SU-DHL-6 (cell line): ENCODE data around the gene LSS.
A peak's percentile ranks its signal among the peaks of the same experiment; 100 is the strongest.

Experiments used
- H2AFZ ChIP-seq: fragments of 200-600 bp; sonication (generic); 2 replicates; pipeline ENCODE4 v1.6.1; 2014; ENCODE audit warnings: low read depth, mild to moderate bottlenecking, moderate library complexity, mixed read lengths, antibody characterized with exemption, low read length; ENCODE audit not compliant: severe bottlenecking
- H3F3A ChIP-seq: fragments of 200-600 bp; shearing (Covaris generic); 2 replicates; pipeline ENCODE4 v1.6.0; 2016; ENCODE audit warnings: antibody characterized with exemption, mild to moderate bottlenecking; ENCODE audit not compliant: insufficient read depth
- H3K27ac ChIP-seq: fragments of 200-600 bp; sonication (generic); 2 replicates; pipeline ENCODE4 v1.5.1; 2016; ENCODE audit warnings: low read depth, mild to moderate bottlenecking, low read length, moderate library complexity, mixed read lengths
- H3K27me3 ChIP-seq: fragments of 200-600 bp; sonication (generic), shearing (Covaris generic); 2 replicates; pipeline ENCODE4 v1.6.0; 2014; ENCODE audit warnings: mild to moderate bottlenecking, low read length
- H3K36me3 ChIP-seq: fragments of 200-600 bp; sonication (generic); 2 replicates; pipeline ENCODE4 v1.6.1; 2014; ENCODE audit warnings: mild to moderate bottlenecking, low read length, mixed read lengths
- H3K4me2 ChIP-seq: fragments of 300-600, 200-600 bp; shearing (Covaris generic), sonication (generic); 2 replicates; pipeline ENCODE4 v1.6.0; 2014; ENCODE audit warnings: low read length, low read depth, mild to moderate bottlenecking; ENCODE audit not compliant: poor library complexity, severe bottlenecking
- H3K4me3 ChIP-seq: fragments of 200-600 bp; sonication (generic); 2 replicates; pipeline ENCODE4 v1.5.1; 2014; ENCODE audit warnings: antibody characterized with exemption, low read length, mild to moderate bottlenecking, mixed read lengths; ENCODE audit not compliant: insufficient read depth, poor library complexity, severe bottlenecking
- H3K79me2 ChIP-seq: fragments of 200-600 bp; sonication (generic); 2 replicates; pipeline ENCODE4 v1.6.1; 2014; ENCODE audit warnings: mild to moderate bottlenecking, low read length, moderate library complexity; ENCODE audit not compliant: insufficient read depth
- H3K9ac ChIP-seq: fragments of 200-600 bp; sonication (generic); 2 replicates; pipeline ENCODE4 v1.7.0; 2014; ENCODE audit warnings: mild to moderate bottlenecking, low read length
- H3K9me2 ChIP-seq: fragments of 200-600 bp; sonication (generic); replicated peaks from 2 replicates; pipeline ENCODE4 v1.6.1; 2014; ENCODE audit warnings: low read length; ENCODE audit not compliant: insufficient read depth
- H3K9me3 ChIP-seq: fragments of 200-600 bp; sonication (generic); 2 replicates; pipeline ENCODE4 v1.6.1; 2014; ENCODE audit warnings: low read length, mixed read lengths; ENCODE audit not compliant: insufficient read depth
- H4K20me1 ChIP-seq: fragments of 200-600 bp; sonication (generic); 2 replicates; pipeline ENCODE4 v1.6.1; 2014; ENCODE audit warnings: low read depth, mild to moderate bottlenecking, antibody characterized with exemption, low read length, moderate library complexity, mixed read lengths
- EZH2phosphoT487 ChIP-seq: fragments of 200-600 bp; sonication (generic), shearing (Covaris generic); conservative IDR thresholded peaks from 2 replicates; pipeline ENCODE4 v1.6.1; 2018; ENCODE audit warnings: mild to moderate bottlenecking, antibody characterized with exemption, low read length, moderate library complexity, mixed read lengths
- TF ChIP-seq, protein P1 (sequence below): fragments of 200-600 bp; sonication (generic); IDR thresholded peaks from one replicate; pipeline ENCODE4 v1.5.1; 2017; ENCODE audit warnings: antibody characterized with exemption, mild to moderate bottlenecking, low read length, moderate library complexity; ENCODE audit not compliant: insufficient read depth, poor library complexity, severe bottlenecking

LSS gene

DNA sequence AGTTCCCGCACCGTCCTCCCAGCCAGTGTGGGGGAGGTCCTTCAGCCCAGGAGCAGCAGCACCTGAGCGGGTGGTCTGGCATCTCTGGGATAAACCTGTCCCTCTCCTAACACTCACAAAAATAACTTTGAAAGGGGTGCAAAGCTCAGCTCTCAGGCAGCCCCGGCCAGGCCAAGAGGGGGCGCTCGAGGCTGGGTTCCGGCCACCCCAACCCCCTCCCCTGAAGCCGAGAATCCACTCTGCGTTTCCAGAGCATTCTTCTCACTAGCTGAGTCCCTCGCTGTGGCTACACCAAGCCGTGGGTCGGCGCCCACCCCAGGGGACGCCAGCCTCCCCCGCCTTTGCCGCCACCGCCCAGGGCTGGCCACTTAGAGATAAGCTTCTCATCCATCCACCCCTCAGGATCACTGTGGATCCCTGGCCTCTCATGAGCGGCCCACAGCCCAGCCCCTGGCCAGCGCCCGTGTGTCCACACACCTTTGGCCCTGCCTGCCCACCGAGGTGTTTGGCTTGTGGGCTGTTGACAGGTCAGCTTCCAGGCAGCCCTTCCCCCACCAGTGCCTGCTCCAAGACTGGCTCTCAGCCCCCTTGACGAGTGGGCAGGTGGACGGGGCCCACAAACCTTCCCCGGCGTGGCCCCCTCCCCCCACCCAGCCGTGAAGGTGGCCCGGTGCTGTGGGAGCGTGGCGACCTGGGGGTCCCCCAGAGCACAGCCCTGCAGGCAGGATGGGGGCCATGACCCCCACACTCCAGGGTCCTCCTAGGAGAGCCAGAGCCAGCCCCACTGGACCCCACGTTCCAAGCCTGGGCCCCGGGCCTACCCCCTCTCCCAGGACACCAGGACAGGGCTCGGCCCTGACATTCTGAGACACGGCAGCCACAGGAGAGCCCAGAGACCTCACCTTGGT lies 75.1 kb downstream of the LSS start:
- Histone ChIP-seq H3K27ac (no peak overlapping the region), H3K9me3 (no peaks in the 10 kb centered on the region), H3K9me2 (no peaks in the 10 kb centered on the region), H4K20me1 (no peaks in the 10 kb centered on the region), H3K27me3 (no peaks in the 10 kb centered on the region), H3K9ac (no peak overlapping the region), H2AFZ (no peak overlapping the region), H3K4me3 (no peak overlapping the region), H3F3A (no peaks in the 10 kb centered on the region), H3K36me3 (no peaks in the 10 kb centered on the region), H3K4me2 (no peak overlapping the region), H3K79me2 (no peaks in the 10 kb centered on the region)
- TF ChIP-seq, protein P1, sequence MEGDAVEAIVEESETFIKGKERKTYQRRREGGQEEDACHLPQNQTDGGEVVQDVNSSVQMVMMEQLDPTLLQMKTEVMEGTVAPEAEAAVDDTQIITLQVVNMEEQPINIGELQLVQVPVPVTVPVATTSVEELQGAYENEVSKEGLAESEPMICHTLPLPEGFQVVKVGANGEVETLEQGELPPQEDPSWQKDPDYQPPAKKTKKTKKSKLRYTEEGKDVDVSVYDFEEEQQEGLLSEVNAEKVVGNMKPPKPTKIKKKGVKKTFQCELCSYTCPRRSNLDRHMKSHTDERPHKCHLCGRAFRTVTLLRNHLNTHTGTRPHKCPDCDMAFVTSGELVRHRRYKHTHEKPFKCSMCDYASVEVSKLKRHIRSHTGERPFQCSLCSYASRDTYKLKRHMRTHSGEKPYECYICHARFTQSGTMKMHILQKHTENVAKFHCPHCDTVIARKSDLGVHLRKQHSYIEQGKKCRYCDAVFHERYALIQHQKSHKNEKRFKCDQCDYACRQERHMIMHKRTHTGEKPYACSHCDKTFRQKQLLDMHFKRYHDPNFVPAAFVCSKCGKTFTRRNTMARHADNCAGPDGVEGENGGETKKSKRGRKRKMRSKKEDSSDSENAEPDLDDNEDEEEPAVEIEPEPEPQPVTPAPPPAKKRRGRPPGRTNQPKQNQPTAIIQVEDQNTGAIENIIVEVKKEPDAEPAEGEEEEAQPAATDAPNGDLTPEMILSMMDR = peak; percentile 39
- TF ChIP-seq EZH2phosphoT487 = no peak

- Histone ChIP-seq H3K36me3 (no peaks in the 10 kb centered on the region), H3K4me3 (no peak overlapping the region), H3F3A (no peaks in the 10 kb centered on the region), H4K20me1 (no peaks in the 10 kb centered on the region), H3K79me2 (no peaks in the 10 kb centered on the region), H3K4me2 (no peak overlapping the region), H2AFZ (no peak overlapping the region), H3K27ac (no peak overlapping the region), H3K9ac (no peak overlapping the region), H3K9me2 (no peaks in the 10 kb centered on the region), H3K27me3 (no peaks in the 10 kb centered on the region), H3K9me3 (no peaks in the 10 kb centered on the region)
- TF ChIP-seq, protein P1 = no peak
- TF ChIP-seq EZH2phosphoT487 = no peak
Observed at GRCh38 chr21:46152927-46153246, 75.7 kb downstream of the LSS start.

GRCh38 chr21:46151989-46152926 lies 76.3 kb downstream of the LSS start:
- no peaks in the 10 kb centered on the region for H3F3A ChIP-seq
- no peaks in the 10 kb centered on the region for H3K27me3 ChIP-seq
- H3K9me3 ChIP-seq = no peaks in the 10 kb centered on the region
- no peaks in the 10 kb centered on the region for H4K20me1 ChIP-seq
- H3K4me3 ChIP-seq = no peak overlapping the region
- H3K79me2 ChIP-seq = no peaks in the 10 kb centered on the region
- H3K4me2 ChIP-seq = no peak overlapping the region
- TF ChIP-seq EZH2phosphoT487 = no peak
- H3K9ac ChIP-seq = no peak overlapping the region
- H2AFZ ChIP-seq = no peak overlapping the region
- no peaks in the 10 kb centered on the region for H3K9me2 ChIP-seq
- no peaks in the 10 kb centered on the region for H3K36me3 ChIP-seq
- H3K27ac ChIP-seq = no peak overlapping the region
